Endothelial cell of umbilical vein (primary cell): ENCODE results near the gene PCDHA10. TPM values are rescaled to one million over a fixed set of nuclear protein-coding genes. Genes with fewer than 3 reads are reported as not detected.

Source experiments
- BruUV-seq: library from RNA; stranded (reverse); fragments of 400-500 nt; replicated peaks from 2 replicates; lab custom pipeline; 2021; lab: Mats Ljungman, UMichigan
- CTCF ChIA-PET: fragments of 300-600, 350-600 bp; sonication (Branson Sonifier 250); formaldehyde crosslinking; loops from one replicate; lab custom pipeline; 2021; ENCODE audit warnings: antibody characterized with exemption, inconsistent platforms; lab: Charles Lee
- POLR2A ChIA-PET: fragments of 300-600, 350-600 bp; sonication (Branson Sonifier 250); formaldehyde crosslinking; loops from one replicate; lab custom pipeline; 2021; ENCODE audit warnings: antibody characterized with exemption, inconsistent platforms; lab: Charles Lee
- DNase-seq: peaks from one replicate; pipeline ENCODE4 v3.0.0-alpha.2; 2011; ENCODE audit warnings: low read depth, low spot score
- FAIRE-seq: peaks from 2 replicates; lab custom pipeline; 2011; peaks lifted over from hg19 to GRCh38; lab: Jason Lieb, UNC
- H2AFZ ChIP-seq: 2 replicates; pipeline ENCODE4 v1.6.0; 2012; ENCODE audit warnings: low read depth, low read length, control low read depth, inconsistent platforms
- H3K27ac ChIP-seq: 2 replicates; pipeline ENCODE4 v1.5.1; 2011; ENCODE audit warnings: low read depth, mild to moderate bottlenecking, control low read depth, low read length, moderate library complexity; ENCODE audit not compliant: insufficient read depth
- H3K27me3 ChIP-seq, 2 experiments: 2 replicates each; pipeline versions ENCODE4 v1.6.0 to v1.6.1; 2011; ENCODE audit warnings: low read length in 2 of 2, mixed read lengths in 1 of 2; ENCODE audit not compliant: control insufficient read depth in 2 of 2, insufficient read depth in 2 of 2
- H3K36me3 ChIP-seq, 2 experiments: 2 replicates in 1 of 2; 3 replicates in 1 of 2; pipeline ENCODE4 v1.5.1; 2011; ENCODE audit warnings: low read length in 2 of 2, mild to moderate bottlenecking in 1 of 2, moderate library complexity in 1 of 2; ENCODE audit not compliant: control insufficient read depth in 2 of 2, insufficient read depth in 2 of 2; ENCODE audit errors: extremely low read depth in 1 of 2
- H3K4me1 ChIP-seq: 3 replicates; pipeline ENCODE4 v1.5.1; 2011; ENCODE audit warnings: mild to moderate bottlenecking, low read length; ENCODE audit not compliant: control insufficient read depth, insufficient read depth; ENCODE audit errors: extremely low read depth
- H3K4me2 ChIP-seq: 2 replicates; pipeline ENCODE4 v1.6.1; 2011; ENCODE audit warnings: low read length, control low read depth, mixed read lengths; ENCODE audit not compliant: insufficient read depth
- H3K4me3 ChIP-seq, 3 experiments: fragments of 200-600 bp in 1 of 3; sonication (generic), shearing (Covaris generic) in 1 of 3; replicated peaks in 1 of 3; 2 replicates each; pipeline ENCODE4 v1.5.1; 2011 to 2016; ENCODE audit warnings: control low read depth in 3 of 3, low read length in 3 of 3, mild to moderate bottlenecking in 2 of 3, inconsistent platforms in 1 of 3, low read depth in 1 of 3, moderate library complexity in 1 of 3; ENCODE audit not compliant: insufficient read depth in 1 of 3
- H3K79me2 ChIP-seq: 2 replicates; pipeline ENCODE4 v1.6.0; 2012; ENCODE audit warnings: low read length, inconsistent platforms; ENCODE audit not compliant: control insufficient read depth, insufficient read depth
- H3K9ac ChIP-seq: replicated peaks from 2 replicates; pipeline ENCODE3; 2011; ENCODE audit warnings: low read length, control low read depth; ENCODE audit not compliant: insufficient read depth; ENCODE audit errors: extremely low read depth
- H3K9me1 ChIP-seq: replicated peaks from 3 replicates; pipeline ENCODE4 v1.6.0; 2011; ENCODE audit warnings: mild to moderate bottlenecking, low read length; ENCODE audit not compliant: control insufficient read depth, insufficient read depth; ENCODE audit errors: extremely low read depth
- H3K9me3 ChIP-seq: replicated peaks from 2 replicates; pipeline ENCODE4 v1.5.1; 2012; ENCODE audit warnings: low read length, inconsistent platforms; ENCODE audit not compliant: control insufficient read depth, insufficient read depth
- H4K20me1 ChIP-seq: replicated peaks from 2 replicates; pipeline ENCODE3; 2011; ENCODE audit warnings: mild to moderate bottlenecking, low read length; ENCODE audit not compliant: control insufficient read depth, insufficient read depth; ENCODE audit errors: extremely low read depth
- EZH2 ChIP-seq: IDR thresholded peaks from 2 replicates; pipeline ENCODE4 v1.6.1; 2012; ENCODE audit warnings: borderline replicate concordance, low read depth, mild to moderate bottlenecking, moderate library complexity, low read length, inconsistent platforms; ENCODE audit not compliant: severe bottlenecking
- FOS ChIP-seq: IDR thresholded peaks from 2 replicates; pipeline ENCODE4 v1.6.1; 2011; ENCODE audit warnings: mild to moderate bottlenecking, low read length, moderate library complexity, borderline replicate concordance; ENCODE audit not compliant: insufficient read depth
- GATA2 ChIP-seq: IDR thresholded peaks from 2 replicates; pipeline ENCODE4 v1.7.0; 2011; ENCODE audit warnings: low read depth, mild to moderate bottlenecking, moderate library complexity, mixed read lengths, low read length; ENCODE audit not compliant: insufficient read length, insufficient read depth
- JUN ChIP-seq: IDR thresholded peaks from 2 replicates; pipeline ENCODE4 v1.6.1; 2011; ENCODE audit warnings: borderline replicate concordance, low read depth; ENCODE audit not compliant: insufficient read length, insufficient read depth
- MYC ChIP-seq: IDR thresholded peaks from one replicate; pipeline ENCODE4 v1.6.1; 2011; ENCODE audit warnings: mild to moderate bottlenecking, low read depth, low read length
- POLR2A ChIP-seq: IDR thresholded peaks from 2 replicates; pipeline ENCODE4 v1.6.1; 2012; ENCODE audit warnings: low read depth, mild to moderate bottlenecking, control low read depth, low read length
- POLR2AphosphoS5 ChIP-seq: IDR thresholded peaks from 2 replicates; pipeline ENCODE4 v1.6.1; 2012; ENCODE audit warnings: low read depth, mild to moderate bottlenecking, control low read depth, low read length, moderate library complexity; ENCODE audit not compliant: insufficient read depth
- dilution Hi-C: fragments of 300-500 bp; cut with MboI; formaldehyde crosslinking; loops from one replicate; pipeline ENCODE4 v1.15.0; 2019; ENCODE audit warnings: low sequenced_read_pairs; ENCODE audit not compliant: extremely low pct_ligation_motif_present
- intact Hi-C: fragments of 100-400 bp; cut with micrococcal nuclease; formaldehyde crosslinking; loops from one replicate; pipeline ENCODE4 v1.10.0; 2022
- polyA plus RNA-seq, 4 experiments: library from polyadenylated mRNA; depleted of rRNA in 3 of 4; stranded (reverse) in 3 of 4; unstranded in 1 of 4; fragments of >200 nt; gene quantifications; 2 replicates each; pipeline versions ENCODE4 v1.2.1 to v1.2.3, GENCODE V29; 2011 to 2012; ENCODE audit warnings: missing spikeins in 1 of 4
- total RNA-seq: library from RNA; stranded (reverse); gene quantifications from 2 replicates; pipeline ENCODE4 v1.2.3, GENCODE V29; 2021
- TF ChIP-seq, protein P1 (sequence below), 2 donors: IDR thresholded peaks; 1 replicate in 1 of 2; 2 replicates in 1 of 2; pipeline ENCODE4 v1.5.1; 2011; ENCODE audit warnings: low read length in 2 of 2, mild to moderate bottlenecking in 2 of 2, moderate library complexity in 2 of 2, control low read depth in 1 of 2, inconsistent platforms in 1 of 2, low read depth in 1 of 2; ENCODE audit not compliant: insufficient read depth in 1 of 2; ENCODE audit errors: extremely low read depth in 1 of 2
- TF ChIP-seq, protein P2 (sequence below): IDR thresholded peaks from 2 replicates; pipeline ENCODE4 v1.6.1; 2011; ENCODE audit not compliant: insufficient read depth, insufficient read length

Gene PCDHA10
- total and polyA plus RNA-seq, 2 donors (not counting 3 experiments of a cell fraction or from before 2014, with no cell fraction given) = 0.11 to 0.18 TPM

DNA sequence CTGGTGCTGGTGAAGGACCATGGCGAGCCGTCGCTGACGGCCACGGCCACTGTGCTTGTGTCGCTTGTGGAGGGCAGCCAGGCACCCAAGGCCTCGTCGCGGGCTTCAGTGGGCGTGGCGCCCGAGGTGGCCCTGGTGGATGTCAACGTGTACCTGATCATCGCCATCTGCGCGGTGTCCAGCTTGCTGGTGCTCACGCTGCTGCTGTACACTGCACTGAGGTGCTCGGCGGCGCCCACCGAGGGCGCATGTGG is 2.2 kb downstream of the PCDHA10 start:
- TF ChIP-seq GATA2 (no peak), FOS (no peak), POLR2AphosphoS5 (no peak), MYC (no peak), POLR2A (no peak), EZH2 (no peak), JUN (no peak)
- TF ChIP-seq, protein P1, sequence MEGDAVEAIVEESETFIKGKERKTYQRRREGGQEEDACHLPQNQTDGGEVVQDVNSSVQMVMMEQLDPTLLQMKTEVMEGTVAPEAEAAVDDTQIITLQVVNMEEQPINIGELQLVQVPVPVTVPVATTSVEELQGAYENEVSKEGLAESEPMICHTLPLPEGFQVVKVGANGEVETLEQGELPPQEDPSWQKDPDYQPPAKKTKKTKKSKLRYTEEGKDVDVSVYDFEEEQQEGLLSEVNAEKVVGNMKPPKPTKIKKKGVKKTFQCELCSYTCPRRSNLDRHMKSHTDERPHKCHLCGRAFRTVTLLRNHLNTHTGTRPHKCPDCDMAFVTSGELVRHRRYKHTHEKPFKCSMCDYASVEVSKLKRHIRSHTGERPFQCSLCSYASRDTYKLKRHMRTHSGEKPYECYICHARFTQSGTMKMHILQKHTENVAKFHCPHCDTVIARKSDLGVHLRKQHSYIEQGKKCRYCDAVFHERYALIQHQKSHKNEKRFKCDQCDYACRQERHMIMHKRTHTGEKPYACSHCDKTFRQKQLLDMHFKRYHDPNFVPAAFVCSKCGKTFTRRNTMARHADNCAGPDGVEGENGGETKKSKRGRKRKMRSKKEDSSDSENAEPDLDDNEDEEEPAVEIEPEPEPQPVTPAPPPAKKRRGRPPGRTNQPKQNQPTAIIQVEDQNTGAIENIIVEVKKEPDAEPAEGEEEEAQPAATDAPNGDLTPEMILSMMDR (IDR thresholded peaks at IDR 0.05; ENCODE audit: extremely low read depth in 1 of 2, insufficient read depth in 1 of 2, low read depth in 1 of 2, low read length in 2 of 2) = no peak
- TF ChIP-seq, protein P2, sequence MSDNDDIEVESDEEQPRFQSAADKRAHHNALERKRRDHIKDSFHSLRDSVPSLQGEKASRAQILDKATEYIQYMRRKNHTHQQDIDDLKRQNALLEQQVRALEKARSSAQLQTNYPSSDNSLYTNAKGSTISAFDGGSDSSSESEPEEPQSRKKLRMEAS = no peak
- BruUV-seq = no TSS peak
- DNase-seq (no peak), FAIRE-seq (no peak)
- Histone ChIP-seq H3K9ac (no peak overlapping the region), H4K20me1 (no peaks in the 10 kb centered on the region), H2AFZ (no peak overlapping the region), H3K27me3 (no peaks in the 10 kb centered on the region), H3K79me2 (no peaks in the 10 kb centered on the region), H3K4me3 (no peak overlapping the region), H3K4me1 (no peaks in the 10 kb centered on the region), H3K27ac (no peak overlapping the region), H3K9me1 (no peaks in the 10 kb centered on the region), H3K36me3 (no peaks in the 10 kb centered on the region), H3K9me3 (no peaks in the 10 kb centered on the region), H3K4me2 (no peak overlapping the region)
- intact Hi-C loops (no loop called here), dilution Hi-C loops (no loop called here)
- ChIA-PET POLR2A (no interaction called here), CTCF (no interaction called here)
